Measurements from ENCODE around the gene RAB39B. TPM values are rescaled to one million over a fixed set of nuclear protein-coding genes. Genes with fewer than 3 reads are reported as not detected.
"Not testable (repeated sequence)": the region's sequence is repeated elsewhere in the genome, so short reads cannot be mapped to it uniquely, and the experiment has no call there.

Gene RAB39B
- 4.2 TPM for total RNA-seq
- polyA plus RNA-seq, result 8.1 TPM
- long read RNA-seq, donor 1, partial matches to known transcripts, result 0 of 1 reads
- long read RNA-seq, donor 1, other reads (novel, unspliced or antisense), result 0 of 1 reads
- long read RNA-seq, donor 2, partial matches to known transcripts, result 0 of 3 reads
- long read RNA-seq, donor 2, other reads (novel, unspliced or antisense), result 0 of 3 reads
- long read RNA-seq, donor 3, transcript RAB39B-201 (2 exons, 3,505 nt), result major isoform, 9 of 9 reads
- long read RNA-seq, donor 3, partial matches to known transcripts, result 0 of 9 reads
- long read RNA-seq, donor 3, other reads (novel, unspliced or antisense), result 0 of 9 reads
- long read RNA-seq, donor 4, partial matches to known transcripts, result 0 of 1 reads
- long read RNA-seq, donor 4, other reads (novel, unspliced or antisense), result 0 of 1 reads
- long read RNA-seq, donor 5, partial matches to known transcripts, result 0 of 3 reads
- long read RNA-seq, donor 5, other reads (novel, unspliced or antisense), result 0 of 3 reads
- long read RNA-seq, donor 6, partial matches to known transcripts, result 0 of 4 reads
- long read RNA-seq, donor 6, other reads (novel, unspliced or antisense), result 0 of 4 reads
- long read RNA-seq, donor 7, transcript RAB39B-201 (2 exons, 3,505 nt), result major isoform, 6 of 6 reads
- long read RNA-seq, donor 7, partial matches to known transcripts, result 0 of 6 reads
- long read RNA-seq, donor 7, other reads (novel, unspliced or antisense), result 0 of 6 reads
- long read RNA-seq, donor 8, partial matches to known transcripts, result 0 of 2 reads
- long read RNA-seq, donor 8, other reads (novel, unspliced or antisense), result 0 of 2 reads
- long read RNA-seq, donor 9, partial matches to known transcripts, result 0 of 2 reads
- long read RNA-seq, donor 9, other reads (novel, unspliced or antisense), result 0 of 2 reads
- long read RNA-seq, donor 10, partial matches to known transcripts, result 0 of 2 reads
- long read RNA-seq, donor 10, other reads (novel, unspliced or antisense), result 0 of 2 reads

GRCh38 chrX:155263854-155264628 lies at the start of gene RAB39B:
Gene RAB39B, minus strand, starts transcription at chrX:155264491. Its CDS starts 203 bp downstream, at chrX:155264288.
- Histone ChIP-seq H3K4me3 (ENCODE audit: low read length in 2 of 2) (peak within 1 kb of the TSS; percentile 58 to 64), H3K27ac (ENCODE audit: low read depth in 1 of 2, low read length in 1 of 2) (peak within 1 kb of the TSS; percentile 67 to 78), H3K4me1 (ENCODE audit: control insufficient read depth in 2 of 2, insufficient read depth in 2 of 2, low read length in 2 of 2) (no peaks in the 10 kb centered on the region), H3K9me3 (ENCODE audit: control insufficient read depth in 2 of 2, insufficient read depth in 1 of 2, low read length in 1 of 2) (no peaks in the 10 kb centered on the region), H3K27me3 (ENCODE audit: control insufficient read depth in 2 of 2, insufficient read depth in 1 of 2, low read length in 1 of 2) (no peaks in the 10 kb centered on the region), H3K36me3 (ENCODE audit: control insufficient read depth in 2 of 2, insufficient read depth in 2 of 2, low read length in 1 of 2) (no peaks in the 10 kb centered on the region)
- DNase-seq (ENCODE audit: low read depth in 6 of 9, low spot score in 9 of 9), result peak in 7 of 9 donors; percentile 18 to 75 (median 45)
- WGBS, result under 1% methylated on average over 58 of the region's 58 CpGs

DNA sequence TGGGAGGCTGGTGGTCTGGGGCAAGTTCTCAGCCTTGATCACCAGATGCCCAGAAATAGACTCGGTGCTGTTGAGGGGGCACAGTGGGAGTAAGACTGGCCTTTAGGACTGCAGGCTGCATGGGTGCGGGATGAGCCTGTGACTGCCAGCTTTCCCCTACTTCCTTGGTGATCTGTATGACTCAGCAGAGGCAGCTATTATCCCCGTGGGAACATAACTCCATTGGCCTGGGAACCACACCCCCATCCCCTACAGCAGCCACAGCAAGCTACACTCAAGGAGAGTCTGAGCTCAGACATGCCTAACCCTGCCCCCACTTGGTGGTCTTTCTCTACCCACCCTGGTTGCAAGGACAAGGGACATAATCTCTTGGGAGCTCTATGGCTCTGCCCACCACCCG lies 49.5 kb upstream of the RAB39B start:
- no peak for DNase-seq (ENCODE audit: low read depth in 6 of 9, low spot score in 9 of 9)
- 95% methylated on average over 4 of the region's 4 CpGs for WGBS
- Histone ChIP-seq H3K4me1 (ENCODE audit: control insufficient read depth in 2 of 2, insufficient read depth in 2 of 2, low read length in 2 of 2) (no peaks in the 10 kb centered on the region), H3K27me3 (ENCODE audit: control insufficient read depth in 2 of 2, insufficient read depth in 1 of 2, low read length in 1 of 2) (no peaks in the 10 kb centered on the region), H3K27ac (ENCODE audit: low read depth in 1 of 2, low read length in 1 of 2) (no peak overlapping the region), H3K9me3 (ENCODE audit: control insufficient read depth in 2 of 2, insufficient read depth in 1 of 2, low read length in 1 of 2) (no peaks in the 10 kb centered on the region), H3K4me3 (ENCODE audit: low read length in 2 of 2) (no peak overlapping the region), H3K36me3 (ENCODE audit: control insufficient read depth in 2 of 2, insufficient read depth in 2 of 2, low read length in 1 of 2) (no peaks in the 10 kb centered on the region)

- Histone ChIP-seq H3K36me3 (ENCODE audit: control insufficient read depth in 2 of 2, insufficient read depth in 2 of 2, low read length in 1 of 2) (no peaks in the 10 kb centered on the region), H3K27me3 (ENCODE audit: control insufficient read depth in 2 of 2, insufficient read depth in 1 of 2, low read length in 1 of 2) (no peaks in the 10 kb centered on the region), H3K4me1 (ENCODE audit: control insufficient read depth in 2 of 2, insufficient read depth in 2 of 2, low read length in 2 of 2) (no peaks in the 10 kb centered on the region), H3K27ac (ENCODE audit: low read depth in 1 of 2, low read length in 1 of 2) (no peak overlapping the region), H3K9me3 (ENCODE audit: control insufficient read depth in 2 of 2, insufficient read depth in 1 of 2, low read length in 1 of 2) (no peaks in the 10 kb centered on the region), H3K4me3 (ENCODE audit: low read length in 2 of 2) (no peak overlapping the region)
- no peak for DNase-seq (ENCODE audit: low read depth in 6 of 9, low spot score in 9 of 9)
These were observed 29.5 kb upstream of the RAB39B start for GRCh38 chrX:155293771-155294170.

GRCh38 chrX:155279873-155280272 lies 15.6 kb upstream of the RAB39B start:
- Histone ChIP-seq H3K4me1 (ENCODE audit: control insufficient read depth in 2 of 2, insufficient read depth in 2 of 2, low read length in 2 of 2) (no peaks in the 10 kb centered on the region), H3K9me3 (ENCODE audit: control insufficient read depth in 2 of 2, insufficient read depth in 1 of 2, low read length in 1 of 2) (peaks cover 0 to 6% of the 10 kb centered on the region in 2 donors), H3K36me3 (ENCODE audit: control insufficient read depth in 2 of 2, insufficient read depth in 2 of 2, low read length in 1 of 2) (no peaks in the 10 kb centered on the region), H3K4me3 (ENCODE audit: low read length in 2 of 2) (no peak overlapping the region), H3K27me3 (ENCODE audit: control insufficient read depth in 2 of 2, insufficient read depth in 1 of 2, low read length in 1 of 2) (no peaks in the 10 kb centered on the region), H3K27ac (ENCODE audit: low read depth in 1 of 2, low read length in 1 of 2) (no peak overlapping the region)
- WGBS, result 67% methylated on average over 1 of the region's 1 CpG
- DNase-seq (ENCODE audit: low read depth in 6 of 9, low spot score in 9 of 9), result peak in 1 of 9 donors; percentile 1

GRCh38 chrX:155270969-155271368 lies 6.7 kb upstream of the RAB39B start:
- no peak for DNase-seq (ENCODE audit: low read depth in 6 of 9, low spot score in 9 of 9)
- Histone ChIP-seq H3K4me3 (ENCODE audit: low read length in 2 of 2) (no peak overlapping the region), H3K27ac (ENCODE audit: low read depth in 1 of 2, low read length in 1 of 2) (no peak overlapping the region), H3K36me3 (ENCODE audit: control insufficient read depth in 2 of 2, insufficient read depth in 2 of 2, low read length in 1 of 2) (no peaks in the 10 kb centered on the region), H3K9me3 (ENCODE audit: control insufficient read depth in 2 of 2, insufficient read depth in 1 of 2, low read length in 1 of 2) (no peaks in the 10 kb centered on the region), H3K4me1 (ENCODE audit: control insufficient read depth in 2 of 2, insufficient read depth in 2 of 2, low read length in 2 of 2) (no peaks in the 10 kb centered on the region), H3K27me3 (ENCODE audit: control insufficient read depth in 2 of 2, insufficient read depth in 1 of 2, low read length in 1 of 2) (no peaks in the 10 kb centered on the region)
- whole genome bisulfite sequencing, result 100% methylated on average over 1 of the region's 1 CpG

- not testable (repeated sequence) for H3K4me3 ChIP-seq (ENCODE audit: low read length in 2 of 2); H3K4me1 ChIP-seq (ENCODE audit: control insufficient read depth in 2 of 2, insufficient read depth in 2 of 2, low read length in 2 of 2); H3K9me3 ChIP-seq (ENCODE audit: control insufficient read depth in 2 of 2, insufficient read depth in 1 of 2, low read length in 1 of 2); H3K27me3 ChIP-seq (ENCODE audit: control insufficient read depth in 2 of 2, insufficient read depth in 1 of 2, low read length in 1 of 2); H3K27ac ChIP-seq (ENCODE audit: low read depth in 1 of 2, low read length in 1 of 2); DNase-seq (ENCODE audit: low read depth in 6 of 9, low spot score in 9 of 9); H3K36me3 ChIP-seq (ENCODE audit: control insufficient read depth in 2 of 2, insufficient read depth in 2 of 2, low read length in 1 of 2)
- WGBS, result 90% methylated on average over 1 of the region's 1 CpG
These were observed 3.7 kb upstream of the RAB39B start for GRCh38 chrX:155267995-155268394.

DNA sequence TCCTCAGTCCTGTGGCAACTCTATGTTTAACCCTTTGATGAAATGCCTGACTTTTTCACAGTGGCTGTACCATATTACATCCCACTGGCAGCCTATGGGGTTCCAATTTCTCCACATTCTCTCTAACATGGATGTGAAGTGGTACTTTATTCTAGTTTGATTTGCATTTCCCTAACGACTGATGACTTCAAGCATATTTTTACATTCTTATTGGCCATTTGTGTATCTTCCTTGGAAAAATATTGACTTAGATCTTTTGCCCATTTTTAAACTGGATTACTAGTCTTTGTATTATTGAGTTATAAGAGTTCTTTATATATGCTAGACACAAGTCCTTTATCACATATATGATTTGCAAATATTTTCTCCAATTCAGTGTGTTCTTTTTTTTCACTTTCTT lies 2.1 kb upstream of the RAB39B start:
- H3K36me3 ChIP-seq (ENCODE audit: control insufficient read depth in 2 of 2, insufficient read depth in 2 of 2, low read length in 1 of 2), result no peaks in the 10 kb centered on the region
- H3K4me1 ChIP-seq (ENCODE audit: control insufficient read depth in 2 of 2, insufficient read depth in 2 of 2, low read length in 2 of 2), result no peaks in the 10 kb centered on the region
- no peak overlapping the region for H3K27ac ChIP-seq (ENCODE audit: low read depth in 1 of 2, low read length in 1 of 2)
- no peak overlapping the region for H3K4me3 ChIP-seq (ENCODE audit: low read length in 2 of 2)
- 100% methylated on average over 1 of the region's 1 CpG for WGBS
- DNase-seq (ENCODE audit: low read depth in 6 of 9, low spot score in 9 of 9), result no peak
- H3K9me3 ChIP-seq (ENCODE audit: control insufficient read depth in 2 of 2, insufficient read depth in 1 of 2, low read length in 1 of 2), result no peaks in the 10 kb centered on the region
- H3K27me3 ChIP-seq (ENCODE audit: control insufficient read depth in 2 of 2, insufficient read depth in 1 of 2, low read length in 1 of 2), result no peaks in the 10 kb centered on the region

DNA sequence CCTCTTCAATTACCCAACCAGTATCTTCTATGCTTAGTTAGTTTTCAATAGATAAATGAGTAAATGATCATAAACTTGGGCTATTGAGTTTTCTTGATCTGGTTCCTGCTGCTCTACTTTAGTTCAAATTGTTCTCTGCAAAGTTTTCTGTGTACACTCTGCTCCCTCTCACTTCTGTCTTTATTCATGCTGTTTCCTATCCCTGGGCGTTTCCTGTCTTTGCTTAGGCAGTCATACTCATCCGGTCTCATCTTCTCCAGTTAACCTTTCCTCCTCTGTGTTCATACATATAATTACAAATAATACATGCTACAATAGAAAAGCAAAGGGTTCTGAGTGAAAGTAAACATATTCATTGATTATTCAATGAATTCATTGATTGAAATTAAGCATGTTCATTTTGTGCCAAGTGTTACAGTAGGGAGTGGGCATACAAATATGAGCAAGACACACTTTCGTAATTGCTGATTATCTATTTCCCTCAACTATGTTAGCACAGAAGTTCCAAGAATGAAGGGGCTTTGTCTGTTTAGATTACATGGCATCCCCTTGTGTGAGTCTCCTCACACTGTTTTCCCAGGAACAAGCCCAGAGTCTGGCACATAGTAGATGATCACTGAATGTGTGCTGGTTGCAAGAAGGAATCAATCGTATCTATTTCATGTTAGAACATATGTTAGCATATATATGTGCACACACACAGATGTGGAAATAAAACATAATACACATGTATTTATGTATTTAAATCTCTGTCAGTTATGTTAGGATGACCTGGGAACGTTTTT lies 1.1 kb downstream of the RAB39B start:
- H3K9me3 ChIP-seq (ENCODE audit: control insufficient read depth in 2 of 2, insufficient read depth in 1 of 2, low read length in 1 of 2), result no peaks in the 10 kb centered on the region
- H3K4me1 ChIP-seq (ENCODE audit: control insufficient read depth in 2 of 2, insufficient read depth in 2 of 2, low read length in 2 of 2), result no peaks in the 10 kb centered on the region
- H3K4me3 ChIP-seq (ENCODE audit: low read length in 2 of 2), result peak overlapping the region; percentile 58 to 64
- 24% methylated on average over 5 of the region's 5 CpGs for WGBS
- no peaks in the 10 kb centered on the region for H3K36me3 ChIP-seq (ENCODE audit: control insufficient read depth in 2 of 2, insufficient read depth in 2 of 2, low read length in 1 of 2)
- H3K27me3 ChIP-seq (ENCODE audit: control insufficient read depth in 2 of 2, insufficient read depth in 1 of 2, low read length in 1 of 2), result no peaks in the 10 kb centered on the region
- peak in 4 of 9 donors; percentile 7 to 51 (median 14) for DNase-seq (ENCODE audit: low read depth in 6 of 9, low spot score in 9 of 9)
- H3K27ac ChIP-seq (ENCODE audit: low read depth in 1 of 2, low read length in 1 of 2), result peak overlapping the region in 1 of 2 donors; percentile 42
